H9 (cell line): ENCODE measurements around the gene ROR1. TPM values are rescaled to one million over a fixed set of nuclear protein-coding genes. Genes with fewer than 3 reads are reported as not detected.

ENCODE experiments used
- DNase-seq: peaks from one replicate; pipeline ENCODE4 v3.0.0-alpha.2; 2017
- H2AFZ ChIP-seq: one replicate; pipeline ENCODE4 v1.6.1; 2013; ENCODE audit warnings: mild to moderate bottlenecking, low read length, control low read depth, moderate library complexity
- H2AK5ac ChIP-seq: 2 replicates; pipeline ENCODE4 v1.6.1; 2013; ENCODE audit warnings: low read length, control low read depth, mixed read lengths; ENCODE audit not compliant: insufficient read length
- H2BK120ac ChIP-seq: one replicate; pipeline ENCODE4 v1.6.1; 2013; ENCODE audit warnings: low read depth, mild to moderate bottlenecking, low read length, control low read depth, inconsistent platforms; ENCODE audit not compliant: poor library complexity, severe bottlenecking
- H2BK12ac ChIP-seq: 2 replicates; pipeline ENCODE4 v1.6.1; 2013; ENCODE audit warnings: low read length, control low read depth, mixed read lengths, low read depth; ENCODE audit not compliant: insufficient read length
- H2BK15ac ChIP-seq: 2 replicates; pipeline ENCODE4 v1.6.1; 2013; ENCODE audit warnings: low read depth, low read length, control low read depth
- H2BK20ac ChIP-seq: one replicate; pipeline ENCODE4 v1.6.1; 2013; ENCODE audit warnings: low read depth, mild to moderate bottlenecking, low read length, control low read depth, inconsistent platforms; ENCODE audit not compliant: poor library complexity, severe bottlenecking
- H2BK5ac ChIP-seq: 2 replicates; pipeline ENCODE4 v1.6.1; 2013; ENCODE audit warnings: low read length, control low read depth, mixed read lengths; ENCODE audit not compliant: insufficient read length
- H3K14ac ChIP-seq: 2 replicates; pipeline ENCODE4 v1.6.1; 2013; ENCODE audit warnings: low read length, control low read depth; ENCODE audit not compliant: insufficient read depth
- H3K18ac ChIP-seq: 2 replicates; pipeline ENCODE4 v1.6.1; 2013; ENCODE audit warnings: low read depth, mild to moderate bottlenecking, mixed read lengths, low read length, control low read depth; ENCODE audit not compliant: insufficient read length
- H3K23ac ChIP-seq: 2 replicates; pipeline ENCODE4 v1.6.1; 2013; ENCODE audit warnings: low read length, control low read depth, mixed read lengths, low read depth; ENCODE audit not compliant: insufficient read length
- H3K23me2 ChIP-seq: 2 replicates; pipeline ENCODE4 v1.6.1; 2013; ENCODE audit warnings: low read depth, mild to moderate bottlenecking, mixed read lengths, low read length, control low read depth; ENCODE audit not compliant: insufficient read length, poor library complexity, severe bottlenecking
- H3K27ac ChIP-seq: 2 replicates; pipeline ENCODE4 v1.5.1; 2013; ENCODE audit warnings: low read length, control low read depth, mixed read lengths, low read depth; ENCODE audit not compliant: insufficient read length
- H3K27me3 ChIP-seq: 2 replicates; pipeline ENCODE4 v1.6.1; 2013; ENCODE audit warnings: low read length, control low read depth, inconsistent platforms; ENCODE audit not compliant: insufficient read depth
- H3K4ac ChIP-seq: 2 replicates; pipeline ENCODE4 v1.6.1; 2013; ENCODE audit warnings: low read depth, mild to moderate bottlenecking, control low read depth, inconsistent platforms, low read length, moderate library complexity
- H3K4me1 ChIP-seq: 2 replicates; pipeline ENCODE4 v1.6.1; 2013; ENCODE audit warnings: low read length, control low read depth, inconsistent platforms; ENCODE audit not compliant: insufficient read depth
- H3K4me2 ChIP-seq: 2 replicates; pipeline ENCODE4 v1.6.1; 2013; ENCODE audit warnings: low read length, control low read depth, mixed read lengths; ENCODE audit not compliant: insufficient read length, insufficient read depth
- H3K56ac ChIP-seq: 2 replicates; pipeline ENCODE4 v1.6.1; 2013; ENCODE audit warnings: low read depth, mild to moderate bottlenecking, mixed read lengths, low read length, control low read depth; ENCODE audit not compliant: insufficient read length
- H3K79me1 ChIP-seq: 2 replicates; pipeline ENCODE4 v1.6.1; 2013; ENCODE audit warnings: low read depth, mild to moderate bottlenecking, moderate library complexity, low read length, control low read depth, inconsistent platforms; ENCODE audit not compliant: insufficient read depth, poor library complexity, severe bottlenecking
- H3K79me2 ChIP-seq: 2 replicates; pipeline ENCODE4 v1.6.1; 2013; ENCODE audit warnings: low read length, control low read depth, inconsistent platforms; ENCODE audit not compliant: insufficient read depth
- H3K9ac ChIP-seq: 2 replicates; pipeline ENCODE4 v1.6.1; 2013; ENCODE audit warnings: low read length, control low read depth, mixed read lengths; ENCODE audit not compliant: insufficient read length; ENCODE audit errors: extremely low read depth
- H3K9me3 ChIP-seq: one replicate; pipeline ENCODE4 v1.6.1; 2013; ENCODE audit warnings: low read depth, low read length, inconsistent platforms; ENCODE audit not compliant: control insufficient read depth
- H3T11ph ChIP-seq: one replicate; pipeline ENCODE4 v1.6.1; 2013; ENCODE audit warnings: mild to moderate bottlenecking, low read length, control low read depth, inconsistent platforms
- H4K20me1 ChIP-seq: one replicate; pipeline ENCODE4 v1.6.1; 2013; ENCODE audit not compliant: control insufficient read depth, insufficient read length, insufficient read depth
- H4K5ac ChIP-seq: 2 replicates; pipeline ENCODE4 v1.6.1; 2013; ENCODE audit warnings: low read depth, mild to moderate bottlenecking, mixed read lengths, low read length, control low read depth; ENCODE audit not compliant: insufficient read length
- H4K8ac ChIP-seq: replicated peaks from 2 replicates; pipeline ENCODE4 v1.6.1; 2013; ENCODE audit warnings: low read length, control low read depth, mixed read lengths, low read depth; ENCODE audit not compliant: insufficient read length
- H4K91ac ChIP-seq: 2 replicates; pipeline ENCODE4 v1.6.1; 2013; ENCODE audit warnings: low read depth, mild to moderate bottlenecking, moderate library complexity, mixed read lengths, low read length, control low read depth; ENCODE audit not compliant: insufficient read length
- H3K27ac Mint-ChIP-seq, 3 experiments: 2 replicates in 2 of 3; 3 replicates in 1 of 3; pipeline ENCODE4 v1.8.0; 2020 to 2021; ENCODE audit warnings: mixed read lengths in 3 of 3, mild to moderate bottlenecking in 1 of 3, moderate library complexity in 1 of 3
- H3K27me3 Mint-ChIP-seq: 2 replicates; pipeline ENCODE4 v1.8.0; 2021; ENCODE audit warnings: low read depth, mild to moderate bottlenecking, moderate library complexity, mixed read lengths
- H3K36me3 Mint-ChIP-seq, 3 experiments: 2 replicates in 2 of 3; 3 replicates in 1 of 3; pipeline ENCODE4 v1.8.0; 2020 to 2021; ENCODE audit warnings: low read depth in 3 of 3, mixed read lengths in 3 of 3; ENCODE audit not compliant: insufficient read depth in 1 of 3
- H3K4me1 Mint-ChIP-seq, 2 experiments: 2 replicates each; pipeline ENCODE4 v1.8.0; 2020; ENCODE audit warnings: mixed read lengths in 2 of 2
- H3K4me3 Mint-ChIP-seq, 2 experiments: 2 replicates in 1 of 2; 3 replicates in 1 of 2; pipeline ENCODE4 v1.8.0; 2020 to 2021; ENCODE audit warnings: mild to moderate bottlenecking in 2 of 2, mixed read lengths in 2 of 2, moderate library complexity in 1 of 2
- H3K9me3 Mint-ChIP-seq, 2 experiments: 2 replicates in 1 of 2; 3 replicates in 1 of 2; pipeline ENCODE4 v1.8.0; 2020; ENCODE audit warnings: mild to moderate bottlenecking in 2 of 2, mixed read lengths in 2 of 2, moderate library complexity in 1 of 2
- CTCF ChIP-seq: fragments of 200-600 bp; sonication (generic); conservative IDR thresholded peaks from 3 replicates; pipeline ENCODE4 v1.8.0; 2021; ENCODE audit warnings: antibody characterized with exemption, mild to moderate bottlenecking
- WGBS: extraction: QIAGEN DNeasy Blood & Tissue Kit; methylation state at CpG from one replicate; pipeline ENCODE4 v1.1.7; 2013; ENCODE audit warnings: missing lambda C conversion rate, low lambda C conversion rate, mixed read lengths; ENCODE audit not compliant: insufficient read length; ENCODE audit errors: extremely low coverage; 5-methylcytosine and 5-hydroxymethylcytosine counted together
- total RNA-seq: library from RNA; stranded (reverse); gene quantifications from 2 replicates; pipeline ENCODE4 v1.2.1, GENCODE V29; 2021

Gene ROR1
- total RNA-seq, 1 experiment from 2014 or later: 75.9 TPM

- Histone ChIP-seq H3K79me2 (no peaks in the 10 kb centered on the region; the same call in 1 of the 2 replicates), H3K27ac (no peak overlapping the region), H2BK15ac (no peak overlapping the region), H3K18ac (no peak overlapping the region), H3K56ac (no peak overlapping the region), H3T11ph (no peak overlapping the region), H3K9me3 (no peaks in the 10 kb centered on the region), H3K4me1 (peaks cover 8% of the 10 kb centered on the region; the same call in 1 of the 2 replicates), H2BK20ac (no peak overlapping the region), H3K14ac (no peak overlapping the region), H3K4me2 (no peak overlapping the region), H3K23me2 (no peaks in the 10 kb centered on the region), H2AK5ac (no peak overlapping the region), H2BK5ac (no peak overlapping the region), H3K23ac (no peak overlapping the region), H4K5ac (no peak overlapping the region), H3K27me3 (no peaks in the 10 kb centered on the region), H4K8ac (no peak overlapping the region), H3K79me1 (peaks cover 3% of the 10 kb centered on the region), H2BK12ac (no peak overlapping the region), H4K91ac (no peak overlapping the region), H3K4ac (no peak overlapping the region), H4K20me1 (no peaks in the 10 kb centered on the region), H3K9ac (no peak overlapping the region), H2AFZ (no peak overlapping the region), H2BK120ac (no peak overlapping the region)
- H3K36me3 Mint-ChIP-seq: peaks cover 0 to 4% (median 0%) of the 10 kb centered on the region in 3 experiments; a peak in 1 of 7 replicates
- H3K4me3 Mint-ChIP-seq: no peak overlapping the region
- TF ChIP-seq CTCF: no peak
- no peak for DNase-seq
- H3K27ac Mint-ChIP-seq: no peak overlapping the region
- WGBS: no CpG with 5 or more reads among the region's 4 CpGs
- no peaks in the 10 kb centered on the region; the same call in 1 of the 2 replicates for H3K27me3 Mint-ChIP-seq
- peaks cover 0 to 3% of the 10 kb centered on the region in 2 experiments; a peak in 1 of 5 replicates for H3K9me3 Mint-ChIP-seq
- peaks cover 49 to 68% of the 10 kb centered on the region in 2 experiments for H3K4me1 Mint-ChIP-seq
These were observed 333.3 kb downstream of the ROR1 start for GRCh38 chr1:64107118-64107519.
